ENCODE data around the gene MS4A12.
"Not testable (repeated sequence)": the region's sequence is repeated elsewhere in the genome, so short reads cannot be mapped to it uniquely, and the experiment has no call there.

MS4A12 gene

DNA sequence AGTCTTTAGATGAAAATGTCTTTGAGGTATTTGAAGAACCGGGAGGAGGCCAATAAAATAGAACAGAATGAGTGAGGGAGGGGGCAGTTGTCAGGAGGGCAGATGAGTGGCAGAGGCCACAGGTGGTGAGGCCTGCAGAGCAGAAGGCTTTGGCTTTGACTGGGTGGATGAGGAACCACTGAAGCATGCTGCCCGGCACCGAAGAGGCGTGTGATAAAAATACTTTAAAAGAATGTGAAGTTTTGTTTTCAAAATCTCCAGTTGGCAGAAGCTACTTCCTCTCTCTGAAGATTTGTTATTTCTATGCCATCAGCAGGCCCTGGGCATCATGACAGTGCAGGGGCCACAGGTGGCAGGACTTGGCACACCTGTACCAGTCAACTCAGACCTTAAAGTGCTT lies 6.3 kb downstream of the MS4A12 start:
- no peak for DNase-seq (ENCODE audit: extremely low spot score)
- no peak for TF ChIP-seq FOXK2 (IDR thresholded peaks at IDR 0.05)
- no peak for TF ChIP-seq ARNT (IDR thresholded peaks at IDR 0.05)
- CTCF ChIA-PET, result no interaction called here
- POLR2A ChIA-PET, result no interaction called here

DNA sequence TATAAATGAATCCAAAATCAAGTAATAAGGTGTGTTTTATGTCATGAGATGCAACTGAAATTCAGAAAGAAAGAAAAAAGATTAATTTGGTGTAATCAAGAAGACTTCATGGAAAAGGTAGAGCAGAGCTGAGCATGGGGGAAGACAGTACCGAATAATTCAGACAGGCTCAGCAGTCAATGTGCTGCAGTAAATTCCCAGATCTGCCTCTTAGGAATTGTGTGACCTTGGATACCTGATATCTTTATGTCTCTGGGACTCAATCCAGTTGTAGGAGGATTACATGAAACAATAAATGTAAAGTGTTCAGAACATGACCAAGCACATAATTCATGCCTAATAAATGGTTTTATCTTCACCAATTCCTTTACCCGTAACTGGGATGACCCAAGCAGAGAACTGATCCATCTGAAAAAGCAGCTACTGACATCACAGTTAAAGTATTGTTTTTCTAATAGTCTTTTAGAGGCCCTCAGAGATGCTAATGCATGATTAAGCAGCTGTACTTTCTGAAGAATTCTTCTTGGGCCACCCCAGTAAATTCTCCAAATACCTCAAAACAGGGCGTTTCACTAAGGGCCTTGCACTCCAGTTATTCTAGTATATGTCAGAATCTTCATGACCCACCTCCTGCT lies 7.8 kb downstream of the MS4A12 start:
- POLR2A ChIA-PET, result no interaction called here
- no peak for TF ChIP-seq BHLHE40 (IDR thresholded peaks at IDR 0.05; ENCODE audit: borderline replicate concordance)
- TF ChIP-seq, protein P1, sequence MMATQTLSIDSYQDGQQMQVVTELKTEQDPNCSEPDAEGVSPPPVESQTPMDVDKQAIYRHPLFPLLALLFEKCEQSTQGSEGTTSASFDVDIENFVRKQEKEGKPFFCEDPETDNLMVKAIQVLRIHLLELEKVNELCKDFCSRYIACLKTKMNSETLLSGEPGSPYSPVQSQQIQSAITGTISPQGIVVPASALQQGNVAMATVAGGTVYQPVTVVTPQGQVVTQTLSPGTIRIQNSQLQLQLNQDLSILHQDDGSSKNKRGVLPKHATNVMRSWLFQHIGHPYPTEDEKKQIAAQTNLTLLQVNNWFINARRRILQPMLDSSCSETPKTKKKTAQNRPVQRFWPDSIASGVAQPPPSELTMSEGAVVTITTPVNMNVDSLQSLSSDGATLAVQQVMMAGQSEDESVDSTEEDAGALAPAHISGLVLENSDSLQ (IDR thresholded peaks at IDR 0.05), result no peak
- CTCF ChIA-PET, result no interaction called here
- no peak for DNase-seq (ENCODE audit: extremely low spot score)

DNA sequence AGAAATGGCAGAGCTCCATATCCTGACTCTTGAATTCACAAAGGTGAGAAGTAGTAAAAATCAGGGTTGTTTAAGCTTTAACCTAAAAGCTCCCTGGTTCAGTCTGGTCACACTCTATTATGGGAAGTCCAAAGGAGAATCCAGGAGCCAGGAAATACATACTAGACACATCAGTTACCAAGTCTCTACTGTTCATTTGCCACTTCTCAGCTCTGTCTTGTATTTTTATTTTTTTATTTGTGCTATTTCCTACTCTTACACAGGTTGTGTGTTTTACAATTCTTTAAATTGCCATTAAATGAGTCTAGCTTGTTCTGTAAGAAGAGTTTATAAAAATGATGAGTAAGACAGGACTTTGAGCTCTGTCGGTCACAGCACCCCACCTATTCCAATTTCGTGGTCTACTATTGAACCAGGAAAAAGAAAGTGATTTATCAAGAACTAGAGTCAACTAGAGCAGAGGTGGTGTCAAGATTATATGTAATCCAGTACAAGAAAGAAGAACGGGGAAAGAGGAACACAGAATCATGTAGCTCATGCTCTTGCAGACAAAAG lies 9.7 kb downstream of the MS4A12 start:
- TF ChIP-seq SP1 (IDR thresholded peaks at IDR 0.05) (no peak), L3MBTL2 (conservative IDR thresholded peaks at IDR 0.05) (no peak), TARDBP (IDR thresholded peaks at IDR 0.05) (no peak), BHLHE40 (IDR thresholded peaks at IDR 0.05; ENCODE audit: borderline replicate concordance) (no peak), SUZ12 (IDR thresholded peaks at IDR 0.05) (no peak), ZNF384 (IDR thresholded peaks at IDR 0.05) (no peak), ARNT (IDR thresholded peaks at IDR 0.05) (no peak), ELF4 (IDR thresholded peaks at IDR 0.05) (no peak), CTBP1 (IDR thresholded peaks at IDR 0.05; ENCODE audit: borderline replicate concordance) (no peak), FOXM1 (IDR thresholded peaks at IDR 0.05; ENCODE audit: borderline replicate concordance) (no peak), FOXA1 (IDR thresholded peaks at IDR 0.05) (no peak), FOXK2 (IDR thresholded peaks at IDR 0.05) (no peak), LEF1 (IDR thresholded peaks at IDR 0.05; ENCODE audit: borderline replicate concordance) (no peak), NFRKB (IDR thresholded peaks at IDR 0.05) (no peak), HDGF (IDR thresholded peaks at IDR 0.05; ENCODE audit: borderline replicate concordance) (no peak)
- TF ChIP-seq, protein P1 (IDR thresholded peaks at IDR 0.05), result no peak
- ChIA-PET CTCF (no interaction called here), POLR2A (no interaction called here)
- DNase-seq (ENCODE audit: extremely low spot score), result no peak

DNA sequence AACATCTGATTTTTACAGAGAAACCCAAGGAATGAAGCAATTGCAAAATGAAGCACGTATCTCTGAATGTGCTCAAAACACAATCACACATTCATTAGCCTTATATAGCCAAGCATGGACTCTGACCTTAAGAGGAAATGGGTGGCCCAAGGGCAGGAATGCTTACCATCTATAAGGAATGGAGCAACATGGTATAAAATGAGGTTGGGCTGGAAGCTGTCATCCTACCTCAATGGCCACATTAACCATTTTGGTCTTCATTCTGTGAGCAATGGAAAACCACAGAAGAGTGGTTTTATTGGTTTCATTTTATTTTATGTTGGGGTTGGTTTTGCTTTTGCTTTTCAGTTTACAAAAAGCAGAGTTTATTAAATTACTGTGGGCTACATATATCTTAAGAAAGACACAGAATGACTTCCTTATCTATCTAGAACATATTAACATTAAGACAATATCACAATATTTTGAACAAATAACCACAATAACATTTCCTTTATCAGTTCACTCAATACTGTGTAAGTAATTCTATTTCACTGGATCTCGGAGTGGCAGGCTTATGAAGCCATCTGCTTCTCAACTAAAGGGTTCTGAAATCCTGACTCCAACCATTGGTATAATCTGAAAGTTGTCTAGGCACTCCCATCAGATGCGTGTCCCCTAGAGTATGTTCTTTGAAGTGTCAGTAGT lies 11.8 kb downstream of the MS4A12 start:
- ChIA-PET CTCF (no interaction called here), POLR2A (no interaction called here)
- TF ChIP-seq FOXK2 (IDR thresholded peaks at IDR 0.05) (no peak), SP1 (IDR thresholded peaks at IDR 0.05) (no peak), ARNT (IDR thresholded peaks at IDR 0.05) (no peak), CTBP1 (IDR thresholded peaks at IDR 0.05; ENCODE audit: borderline replicate concordance) (no peak), ELF4 (IDR thresholded peaks at IDR 0.05) (no peak), NFRKB (IDR thresholded peaks at IDR 0.05) (no peak), HDGF (IDR thresholded peaks at IDR 0.05; ENCODE audit: borderline replicate concordance) (no peak), LEF1 (IDR thresholded peaks at IDR 0.05; ENCODE audit: borderline replicate concordance) (no peak), L3MBTL2 (conservative IDR thresholded peaks at IDR 0.05) (no peak)
- DNase-seq (ENCODE audit: extremely low spot score), result no peak

DNA sequence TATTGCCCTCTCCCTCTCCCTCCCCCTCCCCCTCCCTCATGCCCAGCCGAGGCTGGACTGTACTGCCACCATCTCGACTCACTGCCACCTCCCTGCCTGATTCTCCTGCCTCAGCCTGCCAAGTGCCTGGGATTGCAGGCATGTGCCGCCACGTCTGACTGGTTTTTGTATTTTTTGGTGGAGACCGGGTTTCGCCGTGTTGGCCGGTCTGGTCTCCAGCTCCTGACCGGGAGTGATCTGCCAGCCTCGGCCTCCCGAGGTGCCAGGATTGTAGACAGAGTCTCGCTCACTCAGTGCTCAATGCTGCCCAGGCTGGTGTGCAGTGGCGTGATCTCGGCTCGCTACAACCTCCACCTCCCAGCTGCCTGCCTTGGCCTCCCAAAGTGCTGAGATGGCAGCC lies 17.0 kb downstream of the MS4A12 start:
- POLR2A ChIA-PET; CTCF ChIA-PET; DNase-seq (ENCODE audit: extremely low spot score): not testable (repeated sequence)

DNA sequence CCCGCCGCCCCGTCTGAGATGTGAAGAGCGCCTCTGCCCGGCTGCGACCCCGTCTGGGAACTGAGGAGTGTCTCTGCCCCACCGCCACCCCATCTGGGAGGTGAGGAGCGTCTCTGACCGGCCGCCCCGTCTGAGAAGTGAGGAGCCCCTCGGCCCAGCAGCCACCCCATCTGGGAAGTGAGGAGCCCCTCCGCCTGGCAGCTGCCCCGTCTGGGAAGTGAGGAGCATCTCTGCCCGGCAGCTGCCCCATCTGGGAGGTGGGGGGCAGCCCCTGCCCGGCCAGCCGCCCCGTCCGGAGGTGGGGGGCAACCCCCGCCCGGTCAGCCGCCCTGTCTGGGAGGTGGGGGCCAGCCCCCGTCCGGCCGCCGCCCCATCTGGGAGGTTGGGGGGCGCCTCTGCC lies 17.6 kb downstream of the MS4A12 start:
- DNase-seq (ENCODE audit: extremely low spot score); CTCF ChIA-PET; POLR2A ChIA-PET: not testable (repeated sequence)

DNA sequence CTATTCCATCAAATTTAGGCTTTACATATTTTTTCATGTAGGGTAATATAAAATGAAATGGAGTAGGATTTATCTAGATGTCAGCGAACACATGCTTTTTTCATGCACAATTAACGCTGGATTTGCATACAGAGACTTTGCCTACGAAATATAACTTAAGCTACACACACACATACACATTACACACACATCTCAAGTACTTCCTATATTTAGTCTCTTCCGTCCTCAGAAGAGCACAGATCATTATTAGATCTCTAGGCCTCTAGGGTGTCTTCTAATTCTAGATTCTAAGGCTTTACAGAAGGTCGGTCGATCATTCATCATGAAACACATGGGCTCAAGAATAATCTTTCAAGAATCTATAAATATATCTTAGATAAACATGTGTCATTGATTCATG lies 18.8 kb downstream of the MS4A12 start:
- no peak for DNase-seq (ENCODE audit: extremely low spot score)
- CTCF ChIA-PET, result no interaction called here
- TF ChIP-seq TARDBP (IDR thresholded peaks at IDR 0.05), result no peak
- no peak for TF ChIP-seq FOXK2 (IDR thresholded peaks at IDR 0.05)
- no peak for TF ChIP-seq FOXA1 (IDR thresholded peaks at IDR 0.05)
- POLR2A ChIA-PET, result no interaction called here

DNA sequence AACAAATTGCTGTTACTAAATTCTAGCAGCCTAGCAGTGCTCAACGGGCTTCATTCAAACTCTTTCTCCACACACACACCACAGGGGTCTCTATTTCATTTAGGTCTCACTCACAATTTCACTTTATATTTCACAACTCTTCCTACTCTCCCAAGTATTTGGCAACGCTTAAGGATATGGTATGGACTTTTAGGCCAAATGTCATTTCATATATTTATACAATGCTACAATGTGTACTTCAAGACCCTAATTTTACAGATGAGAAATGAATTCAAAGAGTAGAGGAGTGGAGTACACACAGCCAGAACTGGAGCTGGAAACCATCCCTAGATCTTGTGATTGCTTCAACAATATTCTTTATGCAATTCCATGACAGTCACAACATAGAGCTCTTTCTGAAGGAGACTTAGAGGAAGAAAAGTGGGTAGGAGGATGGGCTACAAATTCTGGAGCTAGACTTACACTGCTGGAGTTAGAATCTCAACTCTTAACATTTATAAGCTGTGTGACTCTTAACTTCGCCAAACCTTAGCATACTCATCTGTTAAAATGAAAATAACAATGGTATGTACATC lies 20.2 kb downstream of the MS4A12 start:
- DNase-seq (ENCODE audit: extremely low spot score), result no peak
- ChIA-PET CTCF (no interaction called here), POLR2A (no interaction called here)
- TF ChIP-seq CTBP1 (IDR thresholded peaks at IDR 0.05; ENCODE audit: borderline replicate concordance), result no peak
- TF ChIP-seq ARNT (IDR thresholded peaks at IDR 0.05), result no peak
- no peak for TF ChIP-seq FOXM1 (IDR thresholded peaks at IDR 0.05; ENCODE audit: borderline replicate concordance)
- no peak for TF ChIP-seq TARDBP (IDR thresholded peaks at IDR 0.05)
- no peak for TF ChIP-seq ELF4 (IDR thresholded peaks at IDR 0.05)
- TF ChIP-seq FOXA1 (IDR thresholded peaks at IDR 0.05), result no peak
- TF ChIP-seq, protein P1 (IDR thresholded peaks at IDR 0.05), result no peak
- TF ChIP-seq HDGF (IDR thresholded peaks at IDR 0.05; ENCODE audit: borderline replicate concordance), result no peak
- TF ChIP-seq SUZ12 (IDR thresholded peaks at IDR 0.05), result no peak
- TF ChIP-seq L3MBTL2 (conservative IDR thresholded peaks at IDR 0.05), result no peak
- TF ChIP-seq NFRKB (IDR thresholded peaks at IDR 0.05), result no peak
- no peak for TF ChIP-seq LEF1 (IDR thresholded peaks at IDR 0.05; ENCODE audit: borderline replicate concordance)
- TF ChIP-seq SP1 (IDR thresholded peaks at IDR 0.05), result no peak
- TF ChIP-seq BHLHE40 (IDR thresholded peaks at IDR 0.05; ENCODE audit: borderline replicate concordance), result no peak
- TF ChIP-seq FOXK2 (IDR thresholded peaks at IDR 0.05), result no peak
- TF ChIP-seq ZNF384 (IDR thresholded peaks at IDR 0.05), result no peak
